OCI-LY1 (cell line): ENCODE measurements around the gene CD300E.

ENCODE experiments used
- H2AFZ ChIP-seq: fragments of 200-600 bp; sonication (generic), shearing (Covaris generic); 2 replicates; pipeline ENCODE4 v1.6.0; 2014; ENCODE audit warnings: antibody characterized with exemption, mild to moderate bottlenecking, low read length
- H3F3A ChIP-seq: fragments of 200-600 bp; sonication (generic), shearing (Covaris generic); 2 replicates; pipeline ENCODE4 v1.6.0; 2014; ENCODE audit warnings: mild to moderate bottlenecking, antibody characterized with exemption, low read length, moderate library complexity; ENCODE audit not compliant: insufficient read depth
- H3K27ac ChIP-seq: fragments of 200-600 bp; sonication (generic); 2 replicates; pipeline ENCODE4 v1.5.1; 2014; ENCODE audit warnings: low read length, mixed run types, mild to moderate bottlenecking, low read depth; ENCODE audit not compliant: poor library complexity, severe bottlenecking
- H3K27me3 ChIP-seq: fragments of 200-600 bp; sonication (generic); 2 replicates; pipeline ENCODE4 v1.6.0; 2014; ENCODE audit warnings: antibody characterized with exemption, mild to moderate bottlenecking, low read length, moderate library complexity; ENCODE audit not compliant: insufficient read depth
- H3K36me3 ChIP-seq: fragments of 200-600 bp; sonication (generic); 2 replicates; pipeline ENCODE4 v1.6.1; 2014; ENCODE audit warnings: mild to moderate bottlenecking, antibody characterized with exemption, low read length, moderate library complexity, mixed read lengths; ENCODE audit not compliant: insufficient read depth
- H3K4me1 ChIP-seq: fragments of 200-600 bp; sonication (generic); 2 replicates; pipeline ENCODE4 v1.5.1; 2014; ENCODE audit warnings: mild to moderate bottlenecking, low read length, moderate library complexity; ENCODE audit not compliant: insufficient read depth, severe bottlenecking
- H3K4me2 ChIP-seq: fragments of 200-600 bp; sonication (generic), shearing (Covaris generic); 2 replicates; pipeline ENCODE4 v1.6.1; 2014; ENCODE audit warnings: low read length
- H3K4me3 ChIP-seq: fragments of 200-600 bp; sonication (generic); 2 replicates; pipeline ENCODE4 v1.5.1; 2014; ENCODE audit warnings: low read length, low read depth, mild to moderate bottlenecking, mixed read lengths; ENCODE audit not compliant: poor library complexity, severe bottlenecking
- H3K79me2 ChIP-seq: fragments of 200-600 bp; shearing (Covaris generic); 2 replicates; pipeline ENCODE4 v1.6.1; 2016; ENCODE audit warnings: mixed run types, low read length, mixed read lengths; ENCODE audit not compliant: insufficient read depth
- H3K9ac ChIP-seq: fragments of 200-600 bp; sonication (generic), shearing (Covaris generic); 2 replicates; pipeline ENCODE4 v1.6.1; 2014; ENCODE audit warnings: mild to moderate bottlenecking, low read length, mixed read lengths
- H3K9me2 ChIP-seq: fragments of 200-600 bp; sonication (generic), shearing (Covaris generic); 2 replicates; pipeline ENCODE4 v1.6.1; 2014; ENCODE audit warnings: low read depth, mild to moderate bottlenecking, low read length, mixed read lengths
- H3K9me3 ChIP-seq: fragments of 200-600 bp; shearing (Covaris generic); 2 replicates; pipeline ENCODE4 v1.6.1; 2014; ENCODE audit warnings: low read length, mixed read lengths
- H4K20me1 ChIP-seq: fragments of 200-600 bp; sonication (generic), shearing (Covaris generic); 2 replicates; pipeline ENCODE4 v1.6.0; 2016; ENCODE audit warnings: mild to moderate bottlenecking, low read length; ENCODE audit not compliant: insufficient read depth
- CTCF ChIP-seq: fragments of 200-600 bp; sonication (generic), shearing (Covaris generic); IDR thresholded peaks from 2 replicates; pipeline ENCODE4 v1.5.1; 2017; ENCODE audit warnings: mild to moderate bottlenecking, antibody characterized with exemption, low read length, moderate library complexity, mixed read lengths
- EZH2 ChIP-seq: fragments of 200-600 bp; sonication (generic), shearing (Covaris generic); IDR thresholded peaks from 2 replicates; pipeline ENCODE4 v1.8.0; 2017; ENCODE audit warnings: borderline replicate concordance, mixed run types, mild to moderate bottlenecking, antibody characterized with exemption, low read length, moderate library complexity, mixed read lengths

CD300E gene

GRCh38 chr17:74635418-74635817 is 11.9 kb upstream of the CD300E start:
- Histone ChIP-seq H2AFZ (no peak overlapping the region), H4K20me1 (no peaks in the 10 kb centered on the region), H3K36me3 (no peaks in the 10 kb centered on the region), H3K4me3 (no peak overlapping the region), H3K4me1 (no peaks in the 10 kb centered on the region), H3K79me2 (no peaks in the 10 kb centered on the region), H3K9ac (no peak overlapping the region), H3K27me3 (no peaks in the 10 kb centered on the region), H3F3A (no peaks in the 10 kb centered on the region), H3K9me2 (no peaks in the 10 kb centered on the region), H3K9me3 (no peaks in the 10 kb centered on the region), H3K27ac (no peak overlapping the region), H3K4me2 (no peak overlapping the region)
- TF ChIP-seq EZH2 = no peak
- TF ChIP-seq CTCF = no peak

GRCh38 chr17:74633326-74633725 is 9.8 kb upstream of the CD300E start:
- no peaks in the 10 kb centered on the region for H3K9me3 ChIP-seq
- H3K27ac ChIP-seq = no peak overlapping the region
- H3K9ac ChIP-seq = no peak overlapping the region
- no peaks in the 10 kb centered on the region for H3K9me2 ChIP-seq
- no peaks in the 10 kb centered on the region for H3K4me1 ChIP-seq
- no peaks in the 10 kb centered on the region for H3K36me3 ChIP-seq
- no peak overlapping the region for H2AFZ ChIP-seq
- TF ChIP-seq CTCF (no peak), EZH2 (no peak)
- no peaks in the 10 kb centered on the region for H3K79me2 ChIP-seq
- no peak overlapping the region for H3K4me3 ChIP-seq
- no peaks in the 10 kb centered on the region for H3F3A ChIP-seq
- H3K27me3 ChIP-seq = no peaks in the 10 kb centered on the region
- no peak overlapping the region for H3K4me2 ChIP-seq
- H4K20me1 ChIP-seq = no peaks in the 10 kb centered on the region

GRCh38 chr17:74632617-74633016 is 9.1 kb upstream of the CD300E start:
- TF ChIP-seq CTCF (no peak), EZH2 (no peak)
- H3K27ac ChIP-seq = no peak overlapping the region
- H3K4me1 ChIP-seq = no peaks in the 10 kb centered on the region
- no peaks in the 10 kb centered on the region for H3K27me3 ChIP-seq
- H3K9me2 ChIP-seq = no peaks in the 10 kb centered on the region
- H4K20me1 ChIP-seq = no peaks in the 10 kb centered on the region
- H3K4me2 ChIP-seq = no peak overlapping the region
- no peaks in the 10 kb centered on the region for H3K79me2 ChIP-seq
- H3K9me3 ChIP-seq = no peaks in the 10 kb centered on the region
- H3K9ac ChIP-seq = no peak overlapping the region
- H3F3A ChIP-seq = no peaks in the 10 kb centered on the region
- H3K4me3 ChIP-seq = no peak overlapping the region
- no peaks in the 10 kb centered on the region for H3K36me3 ChIP-seq
- H2AFZ ChIP-seq = no peak overlapping the region
